Skin epidermis (tissue), 12 donors: ENCODE measurements around the gene PBX3.

ENCODE experiments used
- H3K27ac ChIP-seq, 21 experiments: fragments of 200-600 bp; sonication (generic) in 11 of 21; one replicate each; pipeline ENCODE4 v1.5.0; 2020; ENCODE audit warnings: mild to moderate bottlenecking in 3 of 21, inconsistent platforms in 2 of 21, moderate library complexity in 2 of 21
- H3K4me3 ChIP-seq, 7 experiments: fragments of 200-600 bp; sonication (generic) in 2 of 7; one replicate each; pipeline ENCODE4 v1.5.0; 2020; ENCODE audit warnings: inconsistent platforms in 2 of 7, mild to moderate bottlenecking in 2 of 7, moderate library complexity in 1 of 7

PBX3 gene

DNA sequence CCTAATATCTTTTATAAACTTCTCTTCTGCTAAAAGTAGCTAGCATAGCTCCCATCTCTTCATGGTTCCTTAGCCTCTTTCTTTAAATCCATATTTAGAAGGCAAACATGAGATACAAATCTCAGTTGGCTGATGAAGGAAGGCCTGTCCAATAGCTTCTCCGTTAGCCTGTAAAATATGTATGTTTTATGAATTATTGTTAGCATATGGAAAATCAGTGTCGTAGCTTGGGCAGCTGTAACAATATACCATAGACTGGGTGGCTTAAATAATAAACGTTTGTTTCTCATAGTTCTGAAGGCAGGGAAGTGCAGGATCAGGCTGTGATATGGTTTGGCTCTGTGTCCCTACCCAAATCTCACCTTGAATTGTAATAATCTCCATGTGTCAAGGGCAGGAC lies 63.8 kb downstream of the PBX3 start:
- no peak overlapping the region for H3K27ac ChIP-seq
- no peak overlapping the region for H3K4me3 ChIP-seq

DNA sequence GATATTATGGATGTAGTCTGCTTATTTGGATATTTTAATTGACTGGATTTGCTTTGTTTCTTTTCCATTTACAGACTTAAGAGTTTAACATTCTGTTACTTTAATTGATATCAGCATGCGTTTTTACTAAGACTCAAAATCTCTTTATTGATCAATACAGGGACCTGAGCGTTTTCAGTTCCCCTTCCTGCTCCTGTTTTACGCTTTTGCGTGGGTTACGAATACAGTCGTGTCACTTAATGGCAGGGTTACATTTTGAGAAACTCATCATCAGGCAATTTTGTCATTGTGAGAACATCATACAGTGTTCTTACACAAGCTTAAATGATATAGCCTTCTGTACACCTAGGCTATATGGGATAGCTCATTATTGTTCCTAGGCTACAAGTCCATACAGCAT lies 65.2 kb downstream of the PBX3 start:
- Histone ChIP-seq H3K4me3 (no peak overlapping the region), H3K27ac (no peak overlapping the region)

GRCh38 chr9:125815568-125815967 lies 68.4 kb downstream of the PBX3 start:
- Histone ChIP-seq H3K27ac (no peak overlapping the region), H3K4me3 (no peak overlapping the region)

- H3K27ac ChIP-seq = no peak overlapping the region
- no peak overlapping the region for H3K4me3 ChIP-seq
These were observed 69.1 kb downstream of the PBX3 start for GRCh38 chr9:125816321-125816720.

GRCh38 chr9:125820100-125820804 lies 73.1 kb downstream of the PBX3 start:
- H3K27ac ChIP-seq = peak overlapping the region in 1 of 21 experiments; percentile 1

GRCh38 chr9:125821078-125821477 lies 73.9 kb downstream of the PBX3 start:
- no peak overlapping the region for H3K4me3 ChIP-seq
- peak overlapping the region in 1 of 21 experiments; percentile 10 for H3K27ac ChIP-seq

More at GRCh38 chr9:125820100-125820804, 73.1 kb downstream of the PBX3 start:
- H3K4me3 ChIP-seq = no peak overlapping the region

DNA sequence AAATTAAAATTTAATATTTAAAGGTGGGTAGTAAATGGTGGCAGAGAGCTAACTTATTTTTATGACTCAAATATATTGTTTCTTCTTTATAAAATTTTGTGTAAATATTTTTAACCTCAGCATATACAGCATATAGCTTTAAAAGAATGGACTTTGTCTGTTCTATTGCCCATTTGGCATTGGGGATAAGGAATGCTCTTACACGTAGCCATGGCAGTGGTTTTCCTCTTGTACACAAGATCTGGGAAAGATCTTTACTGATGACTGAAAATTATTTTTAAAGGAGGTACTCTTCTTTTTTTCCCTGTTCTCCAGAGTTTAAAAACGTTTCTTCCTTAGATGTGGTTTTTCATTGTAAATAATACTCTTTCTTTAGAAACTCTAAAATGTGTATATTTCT lies 75.0 kb downstream of the PBX3 start:
- Histone ChIP-seq H3K4me3 (no peak overlapping the region), H3K27ac (no peak overlapping the region)

DNA sequence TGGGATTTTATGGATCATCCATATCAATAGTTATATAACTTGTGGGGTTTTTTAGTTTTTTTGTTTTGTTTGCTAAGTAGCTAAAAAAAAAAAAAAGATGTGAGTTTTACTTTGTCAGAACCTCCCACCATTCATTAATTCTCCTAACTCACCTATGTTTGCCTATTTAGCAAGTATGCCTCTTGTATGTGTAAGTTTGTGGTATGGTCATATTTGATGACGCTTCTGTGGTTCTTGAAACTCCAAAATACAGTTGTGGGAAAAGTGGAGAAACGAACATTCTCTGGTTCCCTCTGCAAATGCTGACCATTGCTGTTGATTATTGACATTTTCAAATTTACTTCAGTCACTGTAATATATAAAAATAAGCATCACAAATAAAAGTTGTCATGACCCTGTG lies 75.7 kb downstream of the PBX3 start:
- H3K4me3 ChIP-seq = no peak overlapping the region
- no peak overlapping the region for H3K27ac ChIP-seq

- peak overlapping the region in 2 of 7 experiments; percentile 12 to 20 for H3K4me3 ChIP-seq
- H3K27ac ChIP-seq = peak overlapping the region in 3 of 21 experiments; percentile 6 to 37 (median 32)
These were observed 76.8 kb downstream of the PBX3 start for GRCh38 chr9:125823874-125824406.

GRCh38 chr9:125825762-125826161 lies 78.6 kb downstream of the PBX3 start:
- no peak overlapping the region for H3K4me3 ChIP-seq
- no peak overlapping the region for H3K27ac ChIP-seq

DNA sequence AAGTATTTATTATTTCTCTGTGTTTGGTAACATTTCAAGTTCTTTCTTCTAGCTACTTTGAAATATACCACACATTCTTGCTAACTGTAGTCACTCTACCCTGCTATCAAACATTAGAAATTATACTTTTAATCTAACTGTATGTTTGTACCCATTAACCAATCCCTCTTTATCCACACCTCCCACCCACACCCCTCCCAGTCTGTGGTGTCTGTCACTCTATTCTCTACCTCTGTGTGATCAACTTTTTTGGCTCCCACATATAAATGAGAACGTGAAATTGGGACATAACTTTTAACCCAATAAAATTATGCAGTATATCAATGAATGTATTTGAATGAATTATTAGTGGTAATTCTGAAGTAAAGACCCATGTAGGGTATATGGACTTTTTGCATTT lies 79.7 kb downstream of the PBX3 start:
- H3K27ac ChIP-seq = no peak overlapping the region
- H3K4me3 ChIP-seq = no peak overlapping the region

GRCh38 chr9:125829743-125830142 lies 82.6 kb downstream of the PBX3 start:
- Histone ChIP-seq H3K4me3 (peak overlapping the region in 5 of 7 experiments; percentile 7 to 35 (median 22)), H3K27ac (peak overlapping the region in 8 of 21 experiments; percentile 8 to 60 (median 28))

GRCh38 chr9:125831054-125831453 lies 83.9 kb downstream of the PBX3 start:
- Histone ChIP-seq H3K4me3 (no peak overlapping the region), H3K27ac (no peak overlapping the region)

DNA sequence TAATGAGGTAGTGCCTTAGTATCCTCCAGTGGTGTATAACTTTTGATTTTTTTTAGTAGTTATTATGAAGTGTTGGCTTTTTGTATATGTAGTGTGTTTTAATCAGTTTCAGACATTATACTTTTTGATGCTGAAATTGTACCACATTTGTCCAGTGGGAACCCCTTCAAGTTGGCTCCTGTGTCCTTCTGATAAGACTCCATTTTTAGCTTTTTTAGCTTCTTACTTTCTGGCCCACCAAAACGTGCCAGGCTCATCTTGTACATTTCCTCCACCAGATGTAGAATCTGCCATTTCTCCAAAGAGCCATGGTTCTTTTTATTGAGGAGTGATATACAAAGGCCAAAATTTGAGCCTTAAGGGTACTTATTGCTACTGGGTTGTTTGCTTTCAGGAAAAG lies 84.4 kb downstream of the PBX3 start:
- Histone ChIP-seq H3K4me3 (no peak overlapping the region), H3K27ac (no peak overlapping the region)

GRCh38 chr9:125835655-125836054 lies 88.5 kb downstream of the PBX3 start:
- no peak overlapping the region for H3K4me3 ChIP-seq
- H3K27ac ChIP-seq = no peak overlapping the region

GRCh38 chr9:125839317-125839716 lies 92.1 kb downstream of the PBX3 start:
- Histone ChIP-seq H3K27ac (no peak overlapping the region), H3K4me3 (no peak overlapping the region)

DNA sequence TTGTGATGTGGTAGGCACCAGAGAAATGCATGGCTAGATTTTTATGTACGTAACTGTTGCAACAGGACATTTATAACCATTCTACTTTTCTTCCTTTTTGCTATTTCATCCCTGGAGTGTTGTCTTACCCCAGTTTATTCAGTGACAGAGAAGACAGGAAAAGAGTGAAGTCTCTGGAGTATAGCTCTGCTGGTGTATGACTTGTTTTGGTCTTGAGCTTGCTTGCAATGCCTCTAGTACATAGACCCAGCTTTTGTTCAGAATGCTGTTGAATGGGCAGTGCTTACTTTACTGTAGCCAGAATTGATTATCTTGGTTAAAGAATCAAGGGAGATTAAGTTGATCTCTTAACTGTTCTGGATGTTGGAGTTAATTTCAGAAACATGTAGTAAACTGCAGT lies 94.3 kb downstream of the PBX3 start:
- H3K27ac ChIP-seq = no peak overlapping the region

GRCh38 chr9:125842242-125842641 lies 95.1 kb downstream of the PBX3 start:
- Histone ChIP-seq H3K4me3 (no peak overlapping the region), H3K27ac (no peak overlapping the region)

More for the DNA sequence above, 94.3 kb downstream of the PBX3 start:
- H3K4me3 ChIP-seq = no peak overlapping the region

DNA sequence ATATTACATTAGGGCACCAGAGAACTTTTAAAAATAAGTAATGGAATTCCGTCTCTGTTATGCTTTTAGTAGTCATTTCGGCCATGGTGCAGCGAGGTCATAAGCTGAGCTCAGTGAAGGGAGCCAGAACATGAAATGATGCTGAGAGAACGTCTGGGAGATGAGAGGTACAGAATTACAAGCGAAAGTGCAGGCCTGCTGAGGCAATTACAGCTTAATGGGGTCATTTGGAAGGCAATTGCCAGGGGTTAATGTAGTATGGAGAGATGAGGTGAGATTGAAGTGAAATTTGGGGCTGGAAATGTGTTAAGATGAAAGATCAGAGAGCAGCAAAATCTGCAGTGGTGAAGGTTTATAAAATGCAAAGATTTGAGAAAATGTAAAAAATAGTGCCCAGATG lies 96.5 kb downstream of the PBX3 start:
- Histone ChIP-seq H3K4me3 (no peak overlapping the region), H3K27ac (no peak overlapping the region)

GRCh38 chr9:125844611-125845010 lies 97.4 kb downstream of the PBX3 start:
- H3K4me3 ChIP-seq = no peak overlapping the region
- H3K27ac ChIP-seq = no peak overlapping the region

DNA sequence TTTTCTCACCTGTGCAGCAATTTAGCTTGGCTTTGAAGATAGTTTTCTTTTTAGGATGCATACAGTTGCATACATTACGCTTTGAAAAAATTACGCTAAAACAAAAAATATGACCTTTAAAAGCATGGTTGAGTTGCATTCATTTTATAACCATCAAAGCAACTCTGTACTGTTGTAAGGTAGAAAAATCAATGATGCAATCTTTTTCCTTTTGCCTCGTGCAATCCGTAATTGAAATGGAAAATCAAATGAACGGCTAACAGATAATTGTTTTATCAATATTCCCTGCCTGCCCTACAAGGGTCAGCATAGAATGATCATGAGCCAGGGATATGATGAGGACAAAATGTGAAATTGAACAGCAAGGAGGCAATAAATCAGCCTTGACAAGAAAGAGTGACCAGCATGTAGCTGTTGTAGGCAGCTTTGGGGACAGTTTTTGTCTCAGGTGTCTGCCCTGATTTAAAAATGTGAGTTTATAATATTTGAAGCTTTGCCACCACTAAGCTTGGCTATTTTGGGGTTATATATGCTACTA lies 98.2 kb downstream of the PBX3 start:
- no peak overlapping the region for H3K4me3 ChIP-seq
- no peak overlapping the region for H3K27ac ChIP-seq
